Epithelial cell of proximal tubule (primary cell): ENCODE measurements around the gene UROS. TPM values are rescaled to one million over a fixed set of nuclear protein-coding genes. Genes with fewer than 3 reads are reported as not detected.

Experiments
- DNase-seq: peaks from one replicate; pipeline ENCODE4 v3.0.0-alpha.2; 2011; ENCODE audit warnings: low read depth
- H3K4me3 ChIP-seq: 2 replicates; pipeline ENCODE4 v1.5.1; 2011; ENCODE audit warnings: low read depth, mild to moderate bottlenecking, low read length
- CTCF ChIP-seq: conservative IDR thresholded peaks from 2 replicates; pipeline ENCODE4 v1.5.1; 2012; ENCODE audit warnings: low read depth, mild to moderate bottlenecking, low read length
- total RNA-seq: library from RNA; depleted of rRNA; stranded (reverse); fragments of >200 nt; gene quantifications from 2 replicates; pipeline ENCODE4 v1.2.3, GENCODE V29; 2015

The UROS gene
- total RNA-seq, 1 donor from 2014 or later: 56.8 TPM

GRCh38 chr10:125768219-125768855, 54.7 kb downstream of the UROS start:
- no peak for DNase-seq
- no peak for TF ChIP-seq CTCF
- H3K4me3 ChIP-seq: no peak overlapping the region

GRCh38 chr10:125766511-125766910, 56.5 kb downstream of the UROS start:
- DNase-seq: no peak
- no peak for TF ChIP-seq CTCF
- no peak overlapping the region for H3K4me3 ChIP-seq

- H3K4me3 ChIP-seq: no peak overlapping the region
- TF ChIP-seq CTCF: no peak
- DNase-seq: no peak
Observed at GRCh38 chr10:125765835-125766234, 57.2 kb downstream of the UROS start.

- no peak for TF ChIP-seq CTCF
- no peak for DNase-seq
- H3K4me3 ChIP-seq: no peak overlapping the region
Observed at GRCh38 chr10:125762692-125763648, 60.1 kb downstream of the UROS start.

GRCh38 chr10:125761961-125762360, 61.1 kb downstream of the UROS start:
- no peak for TF ChIP-seq CTCF
- DNase-seq: no peak
- no peak overlapping the region for H3K4me3 ChIP-seq

- no peak overlapping the region for H3K4me3 ChIP-seq
- TF ChIP-seq CTCF: no peak
- no peak for DNase-seq
Observed at GRCh38 chr10:125757742-125758141, 65.3 kb downstream of the UROS start.
